ENCODE measurements around the gene VLDLR.
A peak's percentile ranks its signal among the peaks of the same experiment; 100 is the strongest.

VLDLR gene

DNA sequence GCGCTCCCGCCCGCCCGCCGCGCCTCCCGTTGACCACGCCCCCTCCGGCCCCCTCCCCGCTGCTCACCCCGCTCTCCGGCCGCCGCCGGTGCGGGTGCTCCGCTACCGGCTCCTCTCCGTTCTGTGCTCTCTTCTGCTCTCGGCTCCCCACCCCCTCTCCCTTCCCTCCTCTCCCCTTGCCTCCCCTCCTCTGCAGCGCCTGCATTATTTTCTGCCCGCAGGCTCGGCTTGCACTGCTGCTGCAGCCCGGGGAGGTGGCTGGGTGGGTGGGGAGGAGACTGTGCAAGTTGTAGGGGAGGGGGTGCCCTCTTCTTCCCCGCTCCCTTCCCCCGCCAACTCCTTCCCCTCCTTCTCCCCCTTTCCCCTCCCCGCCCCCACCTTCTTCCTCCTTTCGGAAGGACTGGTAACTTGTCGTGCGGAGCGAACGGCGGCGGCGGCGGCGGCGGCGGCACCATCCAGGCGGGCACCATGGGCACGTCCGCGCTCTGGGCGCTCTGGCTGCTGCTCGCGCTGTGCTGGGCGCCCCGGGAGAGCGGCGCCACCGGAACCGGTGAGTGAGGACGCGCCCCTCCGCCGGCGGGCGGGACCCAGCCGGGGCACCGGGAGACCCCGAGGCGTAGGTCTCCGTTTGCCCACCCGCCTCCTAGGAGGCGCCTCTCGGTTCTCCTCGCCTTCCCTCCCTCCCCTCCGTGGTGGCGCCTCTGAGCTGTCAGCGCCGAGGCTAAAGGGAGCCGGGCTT is at the start of gene VLDLR:
Gene VLDLR, plus strand, starts transcription at position 66 of the 739 bp plus-strand sequence. Its CDS starts 403 bp downstream, at position 469.
- FAIRE-seq (no peak), DNase-seq (ENCODE audit: low spot score) (peak; percentile 57)

DNA sequence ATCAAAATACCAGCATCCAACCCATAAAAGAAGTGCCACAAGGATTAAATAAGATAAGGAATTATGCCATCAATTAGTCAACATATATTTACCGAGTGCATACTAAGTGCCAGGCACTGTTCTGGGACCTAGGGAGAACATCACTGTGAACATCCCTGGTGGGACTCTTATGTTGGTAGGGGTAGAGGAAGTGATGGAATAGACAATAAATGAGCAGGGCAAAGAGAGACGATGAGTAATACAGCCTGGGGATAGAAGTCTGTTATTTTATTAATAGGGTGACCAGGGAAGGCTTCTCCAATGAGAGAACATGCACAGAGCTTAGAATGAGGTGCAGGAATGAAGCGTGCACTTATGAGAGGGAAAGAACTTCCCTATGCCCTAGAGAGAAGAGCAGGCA is 47.4 kb upstream of the VLDLR start:
- DNase-seq (ENCODE audit: low spot score) (no peak), FAIRE-seq (no peak)

DNA sequence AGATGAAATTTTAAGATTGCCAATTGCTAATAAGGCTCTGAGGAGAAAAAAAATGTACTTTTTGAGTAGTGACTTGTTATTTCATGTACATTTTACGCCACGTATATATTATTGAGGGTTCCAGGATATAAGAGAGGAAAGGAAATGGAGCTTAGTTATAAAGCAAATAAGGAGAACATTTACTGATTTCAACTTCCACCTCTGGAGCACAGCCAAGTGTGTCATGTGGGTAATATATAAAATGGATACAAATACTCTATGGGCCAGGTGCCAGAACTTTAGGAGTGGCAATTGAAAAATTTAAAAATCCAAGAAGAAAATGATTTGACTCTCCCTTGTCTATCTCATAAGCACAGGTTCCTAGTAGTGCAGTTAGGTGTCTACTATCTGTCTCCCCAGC is 45.0 kb upstream of the VLDLR start:
- DNase-seq (ENCODE audit: low spot score): no peak
- no peak for FAIRE-seq

DNA sequence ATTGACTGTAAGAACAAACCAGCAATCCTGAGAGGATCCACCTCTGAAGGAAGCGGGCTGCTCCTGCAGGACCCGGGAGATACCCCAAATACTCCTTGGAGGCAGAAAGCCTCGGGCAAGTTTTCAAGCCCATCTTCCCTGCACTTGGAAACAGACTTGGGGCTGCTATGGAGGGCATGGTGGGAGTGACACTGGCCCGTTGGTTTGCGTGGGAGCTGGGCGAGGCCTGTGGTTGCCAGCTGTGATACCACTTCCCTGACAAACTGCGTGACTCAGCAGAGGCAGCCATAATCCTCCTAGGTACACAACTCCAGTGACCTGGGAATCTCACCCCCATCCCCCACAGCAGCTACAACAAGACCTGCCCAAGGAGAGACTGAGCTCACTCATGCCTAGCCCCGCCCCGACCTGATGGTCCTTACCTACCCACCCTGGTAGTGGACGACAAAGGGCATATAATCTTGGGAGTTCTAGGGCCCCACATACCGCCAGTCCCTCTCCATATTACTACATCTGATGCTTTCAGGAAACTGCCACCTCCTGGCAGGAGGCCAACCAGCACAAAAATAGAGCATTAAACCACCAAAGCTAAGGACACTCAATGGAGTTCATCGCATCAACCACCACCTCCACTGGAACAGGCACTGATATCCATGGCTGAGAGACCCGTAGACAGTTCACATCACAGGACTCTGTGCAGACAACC is 38.1 kb upstream of the VLDLR start:
- DNase-seq (ENCODE audit: low spot score): peak; percentile 23
- FAIRE-seq: peak; percentile 53

DNA sequence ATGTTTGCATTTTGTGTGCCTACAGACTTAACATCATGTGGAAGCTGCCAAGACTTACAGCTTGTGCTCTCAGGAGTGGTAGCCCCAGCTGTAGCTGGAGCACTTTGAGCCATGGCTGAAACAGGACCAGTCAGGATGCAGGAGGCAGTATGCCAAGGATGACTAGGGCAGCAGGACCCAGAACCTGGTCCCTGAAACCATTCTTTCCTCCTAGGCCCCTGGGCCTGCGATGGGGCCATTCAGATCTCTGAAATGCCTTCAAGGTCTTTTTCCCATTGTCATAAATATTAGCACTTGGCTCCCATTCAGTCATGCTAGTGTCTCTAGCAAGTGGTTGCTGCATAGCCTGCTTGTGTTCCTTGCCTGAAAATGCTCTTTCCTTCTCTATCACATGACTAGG is 29.6 kb upstream of the VLDLR start:
- no peak for DNase-seq (ENCODE audit: low spot score)
- FAIRE-seq: no peak

DNA sequence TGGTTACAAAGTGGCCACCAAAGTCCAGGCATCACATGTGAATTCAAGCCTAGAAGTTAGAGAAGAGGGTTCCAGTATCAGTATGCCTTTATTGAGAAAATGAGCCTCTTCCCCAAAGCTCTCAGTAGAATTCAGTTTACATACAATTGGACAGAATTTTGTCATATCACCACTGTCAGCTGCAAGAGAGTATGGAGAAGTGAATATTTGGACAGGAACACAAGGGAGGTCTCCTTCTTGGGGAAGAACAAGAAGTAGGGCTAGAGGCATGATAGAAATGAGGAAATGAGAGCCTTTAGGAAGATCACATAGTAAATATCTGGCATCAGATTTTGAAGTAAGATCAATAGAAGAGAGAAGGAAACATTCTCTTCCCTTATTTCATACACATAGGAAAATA is 27.8 kb upstream of the VLDLR start:
- DNase-seq (ENCODE audit: low spot score) (no peak), FAIRE-seq (no peak)

DNA sequence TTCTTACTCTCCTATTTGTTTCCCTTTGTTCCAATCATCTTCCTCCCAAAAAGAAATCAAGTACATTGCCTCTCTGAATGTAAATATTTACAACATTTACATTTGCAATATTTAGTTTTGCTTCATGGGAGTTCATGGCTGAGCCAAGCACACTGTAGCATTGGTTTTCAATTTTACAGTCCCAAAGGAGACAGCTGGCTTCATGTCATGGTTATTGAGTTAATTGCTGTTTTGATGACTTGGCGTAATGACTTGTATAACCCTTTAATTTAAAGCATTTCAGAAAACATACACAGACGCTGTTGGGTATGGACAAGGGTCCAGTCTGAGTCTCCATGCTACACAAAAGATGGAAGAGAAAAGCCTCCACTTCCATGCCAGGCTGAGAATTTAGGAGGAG is 25.6 kb upstream of the VLDLR start:
- FAIRE-seq: no peak
- no peak for DNase-seq (ENCODE audit: low spot score)

DNA sequence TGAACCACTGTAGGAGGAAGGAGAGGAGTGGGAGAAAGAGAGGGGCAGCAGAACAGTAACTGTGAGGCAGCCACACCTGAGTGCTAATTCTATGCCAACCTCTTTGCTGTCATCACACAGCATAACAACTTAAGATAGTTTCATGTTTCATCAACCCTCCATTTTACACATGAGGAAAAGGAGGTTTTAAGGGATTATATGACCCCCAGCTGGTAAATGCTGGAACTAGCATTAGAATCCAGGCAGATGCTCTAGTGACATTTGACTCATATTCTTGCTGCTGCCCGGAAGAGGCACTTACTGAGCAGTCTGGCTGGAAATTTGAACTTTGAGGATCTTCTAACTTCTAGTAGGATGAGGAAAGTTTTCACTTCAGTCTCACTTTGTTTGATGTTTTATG is 24.1 kb upstream of the VLDLR start:
- FAIRE-seq (no peak), DNase-seq (ENCODE audit: low spot score) (no peak)

DNA sequence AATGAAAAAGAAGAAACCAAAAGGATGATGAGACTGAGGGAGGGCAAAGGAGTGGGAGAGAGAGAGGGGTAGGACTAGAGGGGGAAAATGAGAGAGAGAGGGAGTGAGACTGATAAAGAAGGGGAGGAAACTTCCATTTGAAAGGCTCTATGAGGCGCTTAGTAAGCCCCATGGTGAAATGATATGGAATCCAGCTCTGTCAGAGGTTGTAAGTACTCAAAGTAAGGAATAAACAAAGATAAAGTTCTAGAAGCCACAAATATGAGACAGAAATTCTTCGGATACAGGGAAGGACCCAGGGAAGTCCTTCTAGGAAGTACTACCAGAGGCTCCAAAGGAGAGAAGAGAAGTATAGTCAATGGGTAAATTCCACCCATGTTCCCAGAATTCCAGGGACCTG is 21.7 kb upstream of the VLDLR start:
- no peak for FAIRE-seq
- DNase-seq (ENCODE audit: low spot score): no peak

DNA sequence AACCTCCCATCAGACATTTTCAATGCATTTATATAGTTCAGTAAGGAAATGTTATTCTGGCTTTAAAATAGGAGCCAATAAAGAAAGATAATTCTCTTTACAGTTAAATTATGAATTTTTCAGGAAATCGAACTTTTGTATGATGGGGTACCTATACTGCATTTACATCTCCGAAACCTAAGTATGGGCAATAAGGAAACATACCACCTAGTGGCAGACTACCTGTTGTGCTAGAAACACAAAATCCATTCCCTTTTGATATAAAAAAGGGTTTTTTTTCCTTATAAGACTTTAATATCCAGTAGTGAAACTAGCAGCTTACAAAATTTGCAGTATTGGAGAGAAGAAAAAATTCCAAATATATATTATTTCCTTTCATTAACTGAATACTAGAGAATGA is 21.3 kb upstream of the VLDLR start:
- FAIRE-seq (no peak), DNase-seq (ENCODE audit: low spot score) (no peak)

DNA sequence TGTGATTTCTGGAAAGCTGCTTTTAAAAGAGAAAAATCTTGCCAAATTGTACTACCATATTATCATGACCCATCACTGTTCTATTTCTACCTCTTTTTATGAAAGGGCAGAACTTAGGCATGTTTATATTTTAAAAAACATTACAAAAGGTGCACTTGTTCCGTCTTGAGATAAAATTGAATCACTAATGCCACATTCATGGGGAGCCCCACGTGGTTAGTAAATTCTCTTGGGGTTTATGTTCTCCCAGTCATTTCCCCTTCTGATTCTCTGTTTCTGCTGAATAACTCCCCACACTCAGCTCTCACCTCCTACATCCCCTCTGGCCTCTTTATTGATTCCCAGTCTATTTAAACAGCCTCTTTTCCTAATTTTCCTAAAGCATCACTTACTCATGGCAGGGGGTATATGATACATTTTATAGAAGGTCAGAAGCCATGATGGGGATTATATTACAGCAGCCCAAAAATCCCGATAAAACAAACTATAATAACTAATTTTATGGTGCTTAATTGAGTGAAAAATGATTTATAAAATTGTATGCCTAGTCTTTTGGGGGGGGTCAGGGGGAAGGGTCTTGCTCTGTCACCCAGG is 19.7 kb upstream of the VLDLR start:
- FAIRE-seq: no peak
- DNase-seq (ENCODE audit: low spot score): no peak

DNA sequence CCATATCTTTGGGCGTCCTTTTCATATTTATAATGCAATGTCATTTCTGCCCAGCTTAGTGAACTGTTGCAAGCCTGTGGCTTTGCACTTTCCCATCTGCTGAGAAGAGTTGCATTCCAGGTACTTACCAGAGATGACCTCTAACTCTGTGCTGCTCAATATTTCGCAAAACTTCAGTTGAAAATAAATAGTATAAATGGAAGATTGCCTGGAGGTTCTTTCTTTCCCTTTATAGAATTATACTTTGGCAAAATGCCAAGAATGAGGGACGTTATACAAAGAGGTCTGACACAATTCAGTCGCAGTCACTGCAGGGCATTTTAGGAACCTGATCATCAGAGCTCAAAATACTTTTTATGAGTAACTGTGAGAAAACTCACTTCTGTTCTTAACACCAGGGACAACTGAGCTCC is 18.9 kb upstream of the VLDLR start:
- FAIRE-seq (no peak), DNase-seq (ENCODE audit: low spot score) (no peak)

DNA sequence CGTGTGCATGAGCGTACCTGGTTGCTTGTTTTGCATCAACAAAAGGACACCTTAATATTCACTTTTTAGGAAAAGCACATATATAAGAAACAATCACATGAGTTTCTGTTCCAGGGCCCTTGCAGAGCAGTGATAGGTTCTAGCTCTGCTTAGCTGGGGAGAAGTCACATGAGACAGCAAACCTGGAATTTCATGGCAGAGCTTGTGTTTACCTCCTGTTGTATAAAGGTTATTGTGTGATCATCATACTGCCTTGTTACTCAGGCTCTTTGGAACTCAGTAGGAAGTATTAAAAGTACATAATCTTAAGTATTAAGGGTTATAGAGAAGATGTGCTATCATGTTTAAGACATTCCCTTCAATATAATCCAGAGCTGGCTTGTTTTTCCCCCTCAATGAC is 18.0 kb upstream of the VLDLR start:
- DNase-seq (ENCODE audit: low spot score): no peak
- no peak for FAIRE-seq

DNA sequence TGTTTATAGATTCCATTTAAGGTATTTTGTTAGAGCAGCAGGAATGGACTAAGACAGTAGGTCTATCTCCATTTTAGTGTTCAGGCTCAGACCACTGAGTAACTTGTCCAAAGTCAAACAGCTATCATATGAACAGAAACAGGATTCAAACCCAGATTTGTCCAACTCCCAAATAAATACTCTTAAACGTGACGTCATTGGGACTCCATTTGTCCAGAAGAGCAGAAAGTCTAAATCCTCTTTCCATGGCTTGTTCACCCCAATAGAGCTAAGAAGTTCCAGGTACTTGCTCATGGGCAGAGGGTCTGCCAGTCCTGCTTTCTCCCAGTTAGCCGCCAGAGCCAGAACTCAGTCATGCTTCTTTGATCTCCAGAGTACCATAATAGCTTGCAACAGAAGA is 16.3 kb upstream of the VLDLR start:
- DNase-seq (ENCODE audit: low spot score) (no peak), FAIRE-seq (no peak)

DNA sequence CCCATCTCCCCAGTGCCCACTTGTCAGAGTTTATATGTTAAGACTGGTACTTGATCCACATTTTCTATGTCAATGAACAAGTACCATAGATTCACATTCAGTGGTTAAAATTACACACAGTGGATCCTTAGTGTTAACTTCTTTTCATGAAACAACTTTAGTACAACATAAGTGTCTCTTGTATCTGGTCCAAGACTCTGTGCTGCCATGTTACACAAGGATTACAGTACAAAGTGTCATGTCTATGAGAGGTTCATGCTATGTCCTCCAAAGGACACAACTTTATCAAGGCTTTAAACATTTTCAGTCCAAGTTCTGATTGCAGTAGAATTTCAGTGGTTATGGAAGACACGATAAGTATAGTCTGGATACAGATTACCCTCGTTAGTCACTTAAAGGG is 13.3 kb upstream of the VLDLR start:
- FAIRE-seq (no peak), DNase-seq (ENCODE audit: low spot score) (no peak)

DNA sequence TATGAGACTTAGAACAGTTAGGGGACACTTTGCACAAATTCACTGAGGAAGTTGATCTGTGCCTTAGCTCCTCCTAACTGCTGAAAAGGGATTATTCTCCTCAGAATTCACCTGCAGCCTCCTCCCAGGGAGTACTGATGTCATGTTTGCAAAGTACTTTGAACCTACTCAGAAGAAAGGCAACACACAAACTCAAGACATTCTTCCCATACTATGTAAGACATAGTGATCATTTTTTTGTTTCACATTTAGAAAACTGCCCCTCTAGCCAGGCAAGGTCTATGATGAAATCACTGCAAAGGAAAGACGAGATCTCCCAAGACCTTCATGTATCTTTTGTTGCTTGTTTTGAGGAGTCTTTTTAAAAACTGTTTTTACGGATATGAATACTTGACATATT is 10.6 kb upstream of the VLDLR start:
- FAIRE-seq: no peak
- no peak for DNase-seq (ENCODE audit: low spot score)

DNA sequence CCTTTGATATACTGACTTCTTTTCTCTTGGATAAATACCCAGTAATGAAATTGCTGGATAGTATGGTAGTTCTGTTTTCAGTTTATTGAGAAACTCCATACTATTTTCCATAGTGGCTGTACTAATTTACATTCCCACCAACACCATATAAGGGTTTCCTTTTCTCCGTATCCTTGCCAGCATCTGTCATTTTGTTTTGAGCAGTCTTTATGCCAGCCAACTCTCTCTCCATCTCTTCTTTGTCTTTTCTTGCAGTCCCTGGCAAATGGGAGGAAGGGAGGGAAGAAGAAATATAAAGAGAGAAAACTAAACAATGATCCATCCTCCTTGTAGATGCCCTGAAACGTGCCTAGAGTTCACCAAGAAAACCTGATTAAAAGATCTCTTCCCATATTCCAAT is 9.6 kb upstream of the VLDLR start:
- DNase-seq (ENCODE audit: low spot score): no peak
- FAIRE-seq: no peak

DNA sequence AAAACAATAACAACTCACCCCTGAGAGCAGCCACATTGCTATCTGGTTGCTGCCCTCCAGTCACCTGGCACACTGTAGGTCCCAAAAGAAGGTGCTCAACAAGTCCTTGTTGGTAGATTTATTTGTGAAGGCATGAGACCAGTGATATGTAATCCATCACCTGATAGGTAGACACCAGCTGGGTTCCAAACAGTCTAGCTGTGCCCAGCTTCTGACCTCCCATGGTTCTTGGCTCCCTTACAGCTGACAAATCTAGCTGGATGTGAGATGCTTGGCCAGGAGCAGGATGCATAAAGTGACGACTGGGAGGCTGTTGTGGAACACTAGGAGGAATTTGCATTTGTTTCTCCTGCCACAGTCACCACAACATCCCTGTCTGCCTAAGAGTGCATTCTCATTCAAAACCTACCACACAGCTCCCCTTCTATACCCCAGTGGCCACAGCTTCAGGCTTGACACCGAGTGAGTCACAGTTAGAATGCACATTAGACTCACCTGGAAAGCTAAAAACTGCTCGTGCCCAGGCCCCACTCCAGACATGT is 7.8 kb upstream of the VLDLR start:
- no peak for DNase-seq (ENCODE audit: low spot score)
- FAIRE-seq: no peak

DNA sequence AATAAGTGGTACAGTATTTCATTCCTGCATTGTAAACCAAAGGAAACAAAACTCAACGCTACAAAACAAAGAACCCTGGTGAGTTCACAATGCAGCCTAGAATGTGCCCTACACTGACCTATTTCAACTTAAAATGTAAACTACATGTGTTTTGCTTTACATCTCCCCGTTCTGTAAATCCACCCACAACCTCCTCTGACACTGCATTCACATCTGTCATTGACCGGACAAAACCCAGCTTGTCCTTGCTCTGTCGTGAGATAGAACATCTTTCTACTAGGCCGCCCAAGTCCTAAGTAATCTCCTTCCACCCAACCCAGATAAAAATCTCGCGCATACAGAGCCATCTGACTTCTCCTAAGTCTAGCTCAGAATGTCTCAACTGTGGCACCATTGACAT is 6.1 kb upstream of the VLDLR start:
- FAIRE-seq: no peak

DNA sequence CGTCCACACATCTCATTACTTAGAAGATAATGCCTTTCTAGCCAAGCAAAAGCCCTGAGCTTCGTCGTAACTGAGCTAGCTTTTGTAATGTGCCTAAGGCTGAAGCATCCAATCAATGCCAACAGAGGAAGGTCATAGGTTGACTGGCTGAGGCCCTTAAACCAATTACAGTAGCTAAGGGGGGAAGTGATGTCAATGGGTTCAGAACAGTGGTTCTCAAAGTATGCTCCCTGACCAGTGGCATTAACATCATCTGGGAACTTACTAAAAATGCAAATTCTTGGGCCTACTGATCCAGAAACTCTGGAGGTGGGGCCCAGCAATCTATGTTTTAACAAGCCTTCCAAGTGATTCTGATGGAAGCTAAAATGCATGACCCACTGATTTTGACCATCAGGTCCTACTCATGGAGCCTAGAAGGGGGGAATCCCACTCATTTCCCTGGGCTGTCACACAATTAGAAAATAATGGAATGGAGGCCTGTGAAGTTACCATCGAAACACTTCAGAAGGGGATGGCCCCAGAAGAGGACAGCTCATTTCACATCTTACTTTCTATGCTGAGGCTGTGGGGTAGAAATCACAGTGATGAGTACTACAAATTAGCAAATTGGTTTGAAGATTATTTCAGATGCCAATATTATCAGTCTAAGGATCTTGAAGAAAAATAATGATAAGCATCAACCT is 4.8 kb upstream of the VLDLR start:
- no peak for FAIRE-seq
- DNase-seq (ENCODE audit: low spot score): no peak

More for the DNA sequence above, 6.1 kb upstream of the VLDLR start:
- DNase-seq (ENCODE audit: low spot score): no peak

DNA sequence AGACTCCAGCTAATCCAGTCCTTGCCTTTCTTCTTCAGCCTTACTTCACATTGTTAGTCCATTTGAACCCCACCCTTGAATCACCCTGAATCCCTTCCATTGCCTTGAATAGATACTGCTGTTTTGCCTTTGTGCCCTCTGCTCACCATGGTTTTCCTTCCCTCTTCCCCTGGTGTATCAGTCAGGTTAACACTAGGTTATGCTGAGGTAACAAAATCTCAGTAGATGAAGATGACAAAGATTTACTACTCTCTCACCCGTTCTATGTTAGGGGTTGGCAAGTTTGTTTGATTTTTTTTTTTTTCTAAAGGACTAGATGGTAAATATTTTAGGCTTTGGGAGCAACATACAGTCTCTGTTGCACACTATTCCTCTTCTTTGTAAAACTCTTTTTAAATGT is 3.3 kb upstream of the VLDLR start:
- FAIRE-seq (no peak), DNase-seq (ENCODE audit: low spot score) (no peak)

Data from urothelium cell line (cell line).